Stimulated activated naive B cell treated with anti-CD40 and anti-IgM and Interleukin-4, amounts not matched to agents 10 μg/mL and 1 μg/mL and 100 μg/mL, for 72 hours (primary cell): ENCODE data around the gene FAM76B.

ENCODE experiments used
- ATAC-seq, 2 donors: fragments of 150-1000 bp; cut with Tn5 transposase; replicated peaks; 2 replicates each; pipeline ENCODE4 v1.10.0; 2021; ENCODE audit warnings: moderate library complexity in 1 of 2
- DNase-seq: peaks from one replicate; pipeline ENCODE4 v3.0.0; 2021
- H3K27ac Mint-ChIP-seq: one replicate; pipeline ENCODE4 v1.8.0; 2022; ENCODE audit warnings: mild to moderate bottlenecking, mixed read lengths
- H3K27me3 Mint-ChIP-seq, 2 donors: one replicate each; pipeline ENCODE4 v1.8.0; 2022; ENCODE audit warnings: mixed read lengths in 2 of 2
- H3K36me3 Mint-ChIP-seq, 2 donors: one replicate each; pipeline ENCODE4 v1.8.0; 2022; ENCODE audit warnings: mixed read lengths in 2 of 2, mild to moderate bottlenecking in 1 of 2
- H3K4me1 Mint-ChIP-seq, 2 donors: one replicate each; pipeline ENCODE4 v1.8.0; 2022; ENCODE audit warnings: mixed read lengths in 2 of 2, mild to moderate bottlenecking in 1 of 2
- H3K4me3 Mint-ChIP-seq, 2 donors: one replicate each; pipeline ENCODE4 v1.8.0; 2022; ENCODE audit warnings: mild to moderate bottlenecking in 2 of 2, mixed read lengths in 2 of 2, moderate library complexity in 1 of 2
- H3K9me3 Mint-ChIP-seq, 2 donors: one replicate each; pipeline ENCODE4 v1.8.0; 2022; ENCODE audit warnings: mixed read lengths in 2 of 2, mild to moderate bottlenecking in 1 of 2

The FAM76B gene

DNA sequence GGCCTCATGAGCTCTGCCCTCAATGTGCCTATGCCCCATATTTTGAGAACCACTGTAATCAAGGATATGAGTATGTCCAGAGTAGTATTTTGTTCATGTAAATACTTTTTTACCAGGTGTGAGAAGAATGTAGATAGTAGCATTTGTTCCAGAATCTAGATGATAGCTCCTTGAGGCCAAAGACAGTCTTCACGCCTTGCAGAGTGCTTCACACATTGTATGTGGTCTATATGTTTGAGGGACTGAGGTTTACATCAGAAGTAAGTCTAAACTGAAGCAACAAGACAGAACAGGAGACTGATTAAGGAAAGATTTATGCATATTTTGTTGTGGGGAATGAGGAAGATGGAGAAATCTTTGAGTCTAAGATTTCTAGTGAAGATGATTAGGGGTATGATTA, 13.2 kb upstream of the FAM76B start:
- ATAC-seq (no peak), DNase-seq (no peak)
- Mint-ChIP-seq H3K27me3 (no peaks in the 10 kb centered on the region), H3K4me3 (no peak overlapping the region), H3K36me3 (peaks cover 39 to 45% of the 10 kb centered on the region in 2 donors), H3K9me3 (no peaks in the 10 kb centered on the region), H3K4me1 (no peaks in the 10 kb centered on the region), H3K27ac (no peak overlapping the region)

DNA sequence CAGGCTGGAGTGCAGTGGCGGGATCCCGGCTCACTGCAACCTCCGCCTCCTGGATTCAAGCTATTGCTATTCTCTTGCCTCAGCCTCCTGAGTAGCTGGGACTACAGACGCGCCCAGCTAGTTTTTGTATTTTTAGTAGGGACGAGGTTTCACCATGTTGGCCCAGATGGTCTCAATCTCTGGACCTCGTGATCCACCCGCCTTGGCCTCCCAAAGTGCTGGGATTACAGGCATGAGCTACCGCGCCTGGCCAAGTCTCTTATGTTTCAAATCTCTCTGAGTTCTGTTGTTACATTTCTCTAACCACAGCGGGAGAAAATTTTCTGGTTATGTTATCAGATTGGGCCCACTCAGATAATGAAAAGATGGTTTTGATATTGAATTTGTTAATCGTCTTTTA, 10.9 kb upstream of the FAM76B start:
- H3K27me3 Mint-ChIP-seq: no peaks in the 10 kb centered on the region
- H3K4me3 Mint-ChIP-seq: no peak overlapping the region
- ATAC-seq (no peak), DNase-seq (no peak)
- no peaks in the 10 kb centered on the region for H3K9me3 Mint-ChIP-seq
- H3K4me1 Mint-ChIP-seq: no peaks in the 10 kb centered on the region
- no peak overlapping the region for H3K27ac Mint-ChIP-seq
- peaks cover 32 to 34% of the 10 kb centered on the region in 2 donors for H3K36me3 Mint-ChIP-seq

DNA sequence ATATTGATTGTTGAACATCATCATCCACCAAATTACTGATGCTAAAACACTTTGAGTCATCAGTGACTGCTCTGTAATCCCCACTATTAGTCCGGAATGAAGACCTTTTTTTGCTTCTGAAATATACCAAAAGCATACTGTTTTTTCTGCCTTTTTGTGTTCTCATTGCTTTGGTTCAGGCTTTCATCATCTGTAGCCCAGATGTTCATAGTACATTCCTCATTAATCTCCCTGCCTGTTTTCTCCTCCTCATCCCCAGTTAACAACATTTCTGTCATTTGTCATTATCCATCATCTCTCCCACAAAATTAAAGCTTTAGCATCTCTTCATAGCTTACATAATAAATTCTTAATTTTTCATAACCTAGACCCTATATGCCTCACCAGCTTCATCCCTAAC, 10.0 kb upstream of the FAM76B start:
- H3K27me3 Mint-ChIP-seq: no peaks in the 10 kb centered on the region
- H3K36me3 Mint-ChIP-seq: peaks cover 32 to 34% of the 10 kb centered on the region in 2 donors
- DNase-seq: no peak
- H3K4me3 Mint-ChIP-seq: no peak overlapping the region
- no peaks in the 10 kb centered on the region for H3K9me3 Mint-ChIP-seq
- peaks cover 0 to 4% of the 10 kb centered on the region in 2 donors for H3K4me1 Mint-ChIP-seq
- ATAC-seq: no peak
- H3K27ac Mint-ChIP-seq: no peak overlapping the region

DNA sequence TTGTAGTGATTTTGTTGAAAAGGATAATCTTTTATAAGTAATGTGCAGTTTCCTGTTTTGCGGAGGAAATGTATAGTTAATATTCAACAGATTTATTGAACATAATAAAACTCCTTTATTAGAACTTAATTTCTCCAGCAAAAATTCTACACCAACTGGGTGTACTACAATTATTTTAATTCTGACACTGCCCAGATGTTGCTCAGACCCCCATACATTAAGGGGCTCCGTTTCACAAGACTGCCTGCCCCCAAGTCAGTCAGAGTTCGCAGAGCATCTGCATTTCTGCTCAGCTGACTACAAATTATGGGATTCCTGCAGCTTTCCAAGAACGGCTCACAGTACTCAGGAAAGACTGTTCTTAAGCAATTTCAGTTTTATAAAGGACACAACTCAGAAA, 6.9 kb upstream of the FAM76B start:
- ATAC-seq: no peak
- Mint-ChIP-seq H3K4me3 (no peak overlapping the region), H3K27me3 (no peaks in the 10 kb centered on the region), H3K27ac (no peak overlapping the region), H3K4me1 (peaks cover 14 to 28% of the 10 kb centered on the region in 2 donors), H3K36me3 (peaks cover 19 to 27% of the 10 kb centered on the region in 2 donors), H3K9me3 (no peaks in the 10 kb centered on the region)
- DNase-seq: no peak

DNA sequence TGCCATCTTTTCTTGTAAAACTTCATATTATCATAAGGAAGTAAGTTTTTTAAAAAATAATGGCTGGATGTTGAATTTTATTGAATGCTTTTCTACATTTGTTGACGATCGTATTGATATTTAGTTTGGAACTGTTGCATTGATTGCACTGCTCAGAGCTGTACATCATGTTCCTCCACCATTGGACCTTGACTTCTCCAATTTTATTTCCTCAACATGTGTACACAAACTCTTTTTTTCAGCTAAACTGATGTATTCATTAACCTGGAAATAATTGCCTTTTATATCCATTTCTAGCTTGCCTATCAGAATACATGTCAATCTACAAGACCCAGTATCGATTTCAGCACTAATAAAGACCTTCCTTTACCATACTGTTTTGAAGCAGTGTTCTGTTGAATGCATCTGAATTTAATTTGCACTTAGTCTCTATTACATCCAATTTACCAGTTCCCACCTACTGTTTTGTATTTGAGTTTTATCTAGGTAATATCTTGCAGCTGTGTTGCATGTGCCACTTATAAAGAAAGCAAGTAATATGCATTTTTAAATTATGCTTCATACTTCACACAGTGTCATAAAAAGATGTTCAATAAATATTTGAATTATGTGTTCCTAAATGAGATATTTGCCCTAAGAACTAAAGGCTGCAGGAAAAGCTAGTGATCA, 6.2 kb upstream of the FAM76B start:
- H3K27ac Mint-ChIP-seq: no peak overlapping the region
- H3K36me3 Mint-ChIP-seq: peaks cover 17 to 24% of the 10 kb centered on the region in 2 donors
- no peak for ATAC-seq
- peaks cover 16 to 31% of the 10 kb centered on the region in 2 donors for H3K4me1 Mint-ChIP-seq
- no peak overlapping the region for H3K4me3 Mint-ChIP-seq
- no peaks in the 10 kb centered on the region for H3K9me3 Mint-ChIP-seq
- H3K27me3 Mint-ChIP-seq: no peaks in the 10 kb centered on the region
- no peak for DNase-seq

DNA sequence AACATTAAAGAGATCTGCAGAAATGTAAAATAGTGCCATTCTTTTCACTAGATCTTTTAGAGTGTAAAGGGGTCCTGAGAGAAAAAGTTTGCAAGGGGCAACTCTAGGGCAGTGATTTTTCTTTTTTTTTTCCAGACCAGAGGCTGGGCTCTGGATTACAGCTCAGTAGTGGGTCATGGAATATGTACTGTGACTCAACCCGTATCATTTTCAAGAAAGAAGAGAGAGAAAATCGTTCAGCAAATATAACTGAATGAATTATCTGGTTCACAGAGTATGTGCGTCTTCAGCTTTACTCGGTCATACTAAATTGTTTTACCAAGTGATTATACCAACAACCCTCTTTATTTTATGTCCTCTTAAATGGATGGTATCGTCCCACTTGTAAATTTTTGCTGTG, 4.5 kb upstream of the FAM76B start:
- no peak for DNase-seq

DNA sequence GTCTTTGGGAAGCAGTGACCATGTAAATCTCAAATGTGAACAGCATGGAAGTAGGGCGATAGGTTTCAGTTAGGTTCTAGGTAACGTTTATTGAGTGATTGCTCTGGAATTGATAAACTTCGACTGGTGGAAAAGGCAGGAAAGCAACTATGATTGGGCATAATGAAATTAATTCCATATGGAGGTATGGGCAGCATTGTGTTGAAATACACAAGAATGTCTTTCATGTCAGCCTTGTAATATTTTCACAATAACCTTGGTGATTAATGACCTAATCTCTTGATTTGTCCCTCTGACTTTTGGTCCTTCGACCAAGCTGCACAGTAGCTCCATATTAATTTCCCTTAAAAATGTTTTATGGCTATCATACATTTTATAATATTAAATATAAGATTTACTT, 3.5 kb upstream of the FAM76B start:
- Mint-ChIP-seq H3K27ac (no peak overlapping the region), H3K27me3 (no peaks in the 10 kb centered on the region), H3K4me3 (no peak overlapping the region), H3K36me3 (peaks cover 8 to 21% of the 10 kb centered on the region in 2 donors), H3K4me1 (peaks cover 16 to 36% of the 10 kb centered on the region in 2 donors), H3K9me3 (no peaks in the 10 kb centered on the region)
- DNase-seq (no peak), ATAC-seq (no peak)

More for the DNA sequence above, 4.5 kb upstream of the FAM76B start:
- Mint-ChIP-seq H3K27me3 (no peaks in the 10 kb centered on the region), H3K4me3 (no peak overlapping the region), H3K36me3 (peaks cover 7 to 18% of the 10 kb centered on the region in 2 donors), H3K9me3 (no peaks in the 10 kb centered on the region), H3K4me1 (peaks cover 16 to 31% of the 10 kb centered on the region in 2 donors), H3K27ac (no peak overlapping the region)
- ATAC-seq: no peak

DNA sequence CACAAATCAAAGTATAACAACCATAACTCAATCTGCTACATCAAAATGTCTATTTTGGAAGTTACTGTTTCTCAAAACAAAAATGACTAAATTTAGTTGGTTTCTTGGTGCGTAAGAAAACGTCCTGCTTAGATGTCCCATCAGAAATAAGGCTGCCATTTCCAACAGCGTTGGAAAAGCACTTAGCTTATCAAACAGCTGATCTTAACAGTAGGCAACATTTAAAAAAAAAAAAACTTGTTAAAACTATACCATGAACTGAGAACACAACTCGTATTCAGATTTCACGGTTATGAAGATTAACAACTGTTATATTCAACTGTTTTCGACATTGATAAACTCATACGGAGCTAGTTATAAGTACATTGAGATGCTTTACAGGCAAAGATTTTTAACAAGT, 3.1 kb upstream of the FAM76B start:
- peaks cover 18 to 40% of the 10 kb centered on the region in 2 donors for H3K4me1 Mint-ChIP-seq

DNA sequence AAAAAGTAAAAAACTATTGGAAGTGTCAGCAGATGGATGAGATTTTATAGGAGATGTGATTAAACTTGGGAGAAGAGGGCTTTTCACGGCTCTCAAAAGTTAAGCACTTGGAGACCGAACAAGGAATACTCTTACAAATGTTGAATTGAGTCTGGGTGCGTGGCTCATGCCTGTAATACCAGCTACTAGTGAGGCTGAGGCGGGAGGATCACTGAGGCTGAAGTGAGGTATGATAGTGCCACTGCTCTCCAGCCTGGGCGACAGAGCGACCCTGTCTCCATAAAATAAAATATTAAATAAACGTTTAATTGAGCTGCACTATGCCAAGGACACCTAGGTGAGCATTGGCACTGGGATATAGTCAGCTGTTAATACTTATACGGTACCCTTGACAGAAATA, 2.6 kb upstream of the FAM76B start:
- DNase-seq (no peak), ATAC-seq (no peak)
- H3K36me3 Mint-ChIP-seq: peaks cover 10 to 25% of the 10 kb centered on the region in 2 donors
- H3K27ac Mint-ChIP-seq: no peak overlapping the region
- H3K27me3 Mint-ChIP-seq: no peaks in the 10 kb centered on the region
- H3K9me3 Mint-ChIP-seq: no peaks in the 10 kb centered on the region
- peak overlapping the region; percentile 95 to 99 for H3K4me3 Mint-ChIP-seq
- H3K4me1 Mint-ChIP-seq: peaks cover 18 to 42% of the 10 kb centered on the region in 2 donors

More for the DNA sequence above, 3.1 kb upstream of the FAM76B start:
- Mint-ChIP-seq H3K36me3 (peaks cover 10 to 25% of the 10 kb centered on the region in 2 donors), H3K4me3 (no peak overlapping the region), H3K27me3 (no peaks in the 10 kb centered on the region), H3K9me3 (no peaks in the 10 kb centered on the region), H3K27ac (no peak overlapping the region)
- ATAC-seq: no peak
- no peak for DNase-seq

DNA sequence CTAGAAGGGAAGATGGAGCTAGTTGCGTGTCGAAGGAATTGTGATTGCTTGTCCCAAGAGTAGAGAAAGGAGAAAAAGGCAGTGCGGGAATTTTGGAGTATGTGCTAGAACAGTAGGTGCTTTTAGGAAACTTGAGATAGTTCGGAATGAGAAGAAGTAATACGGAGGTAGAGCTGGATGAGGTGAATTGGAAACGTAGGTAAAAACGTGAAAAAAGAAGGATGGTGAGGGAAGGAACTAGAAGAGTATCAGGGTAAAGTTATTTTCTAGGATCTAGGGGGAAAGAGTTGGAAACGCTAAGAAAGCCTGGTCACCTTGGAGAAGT, 2.1 kb upstream of the FAM76B start:
- Mint-ChIP-seq H3K9me3 (no peaks in the 10 kb centered on the region), H3K27me3 (no peaks in the 10 kb centered on the region), H3K36me3 (peaks cover 10 to 25% of the 10 kb centered on the region in 2 donors), H3K4me3 (peak overlapping the region; percentile 95 to 99), H3K27ac (peak overlapping the region; percentile 1), H3K4me1 (peaks cover 18 to 46% of the 10 kb centered on the region in 2 donors)
- DNase-seq: no peak
- no peak for ATAC-seq

DNA sequence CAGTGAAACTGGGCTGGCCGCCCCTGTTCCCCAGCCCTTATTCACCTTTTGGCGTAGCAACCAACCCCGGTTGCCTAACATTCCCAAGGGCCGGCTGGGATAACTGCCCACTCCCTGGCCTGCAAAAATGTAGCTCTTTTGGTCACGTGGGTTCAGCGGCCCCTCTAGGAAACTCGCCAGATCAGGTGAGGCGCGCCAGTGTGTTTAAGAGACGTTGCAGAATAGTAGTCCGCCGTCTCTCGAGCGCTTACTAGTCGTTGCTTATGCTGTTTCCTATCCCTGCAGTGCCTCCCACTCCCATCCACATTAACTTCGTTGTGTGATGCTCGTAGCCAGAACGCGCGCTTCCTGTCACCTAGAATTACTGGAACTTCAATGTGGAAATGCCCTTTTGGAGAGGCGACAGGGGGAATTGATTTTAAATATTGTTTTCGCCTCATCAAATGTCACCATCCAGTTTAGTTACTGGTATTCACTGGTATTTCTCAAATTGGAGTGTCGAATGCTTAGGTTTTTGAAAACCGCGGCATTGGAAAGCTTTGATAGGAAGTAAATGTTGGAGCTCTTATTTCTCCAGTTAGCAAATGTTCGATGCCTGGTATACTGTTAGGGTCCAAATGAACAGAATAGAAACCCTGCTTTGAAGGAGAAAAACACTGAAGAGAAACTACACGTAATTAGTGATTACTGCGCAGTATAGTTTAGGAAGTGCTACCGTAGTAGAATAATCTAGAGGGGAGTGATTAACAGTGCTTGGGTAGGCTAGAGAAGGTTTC, 1.5 kb upstream of the FAM76B start:
- Mint-ChIP-seq H3K9me3 (no peaks in the 10 kb centered on the region), H3K4me3 (peak overlapping the region; percentile 95 to 99), H3K36me3 (peaks cover 10 to 26% of the 10 kb centered on the region in 2 donors), H3K27ac (peak overlapping the region; percentile 100), H3K4me1 (peaks cover 18 to 46% of the 10 kb centered on the region in 2 donors), H3K27me3 (no peaks in the 10 kb centered on the region)
- DNase-seq (peak; percentile 48), ATAC-seq (peak; percentile 9 to 10)

DNA sequence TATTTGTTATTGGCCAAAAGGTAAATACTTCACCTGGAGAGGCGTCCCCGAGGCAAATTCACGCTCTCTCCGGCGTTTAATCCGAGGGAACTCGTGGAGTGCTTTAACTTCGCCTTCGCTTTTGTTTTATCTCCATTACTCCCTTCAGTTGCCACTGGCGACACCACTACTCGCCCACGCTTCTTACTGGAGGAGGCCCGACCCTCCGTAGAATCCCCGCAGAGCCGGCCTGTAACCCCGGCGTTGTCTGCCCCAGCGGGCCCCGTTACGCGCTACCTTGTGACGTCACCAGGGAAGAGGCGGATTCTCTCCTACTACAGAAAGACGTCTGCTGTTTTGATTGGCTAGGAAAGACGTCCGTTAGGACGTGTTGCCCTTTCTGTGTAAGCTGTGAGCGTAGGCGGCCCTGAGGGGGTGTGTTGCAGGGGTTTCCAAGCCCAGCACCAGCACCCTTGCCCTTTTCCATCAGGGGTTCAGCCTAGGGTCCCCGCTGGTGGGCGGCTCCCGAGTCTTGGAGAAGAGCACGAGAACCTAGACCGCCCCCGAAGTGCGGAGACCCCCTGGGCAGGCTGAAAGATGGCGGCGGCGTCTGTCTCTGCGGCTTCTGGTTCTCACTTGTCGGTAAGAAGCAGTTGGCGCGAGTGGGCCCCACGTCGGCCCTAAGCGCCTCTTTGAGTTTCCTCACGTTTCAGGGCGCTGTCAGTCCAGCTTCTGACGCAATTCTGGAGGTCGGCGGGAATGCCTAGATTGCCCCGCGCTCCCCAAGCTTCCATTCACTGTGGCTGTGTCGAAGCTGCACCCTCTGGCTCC, 746 bp upstream of the FAM76B start, which contains the start of gene CEP57:
Gene CEP57, plus strand, starts transcription at position 376 of the 810 bp plus-strand sequence. Its CDS starts 201 bp downstream, at position 577.
- ATAC-seq: peak; percentile 78 to 81
- peaks cover 18 to 46% of the 10 kb centered on the region in 2 donors for H3K4me1 Mint-ChIP-seq
- DNase-seq: peak; percentile 96
- H3K27me3 Mint-ChIP-seq: no peaks in the 10 kb centered on the region
- H3K4me3 Mint-ChIP-seq: peak within 1 kb of the TSS; percentile 95 to 99
- H3K36me3 Mint-ChIP-seq: peaks cover 15 to 32% of the 10 kb centered on the region in 2 donors
- no peaks in the 10 kb centered on the region for H3K9me3 Mint-ChIP-seq
- H3K27ac Mint-ChIP-seq: peak within 1 kb of the TSS; percentile 100

DNA sequence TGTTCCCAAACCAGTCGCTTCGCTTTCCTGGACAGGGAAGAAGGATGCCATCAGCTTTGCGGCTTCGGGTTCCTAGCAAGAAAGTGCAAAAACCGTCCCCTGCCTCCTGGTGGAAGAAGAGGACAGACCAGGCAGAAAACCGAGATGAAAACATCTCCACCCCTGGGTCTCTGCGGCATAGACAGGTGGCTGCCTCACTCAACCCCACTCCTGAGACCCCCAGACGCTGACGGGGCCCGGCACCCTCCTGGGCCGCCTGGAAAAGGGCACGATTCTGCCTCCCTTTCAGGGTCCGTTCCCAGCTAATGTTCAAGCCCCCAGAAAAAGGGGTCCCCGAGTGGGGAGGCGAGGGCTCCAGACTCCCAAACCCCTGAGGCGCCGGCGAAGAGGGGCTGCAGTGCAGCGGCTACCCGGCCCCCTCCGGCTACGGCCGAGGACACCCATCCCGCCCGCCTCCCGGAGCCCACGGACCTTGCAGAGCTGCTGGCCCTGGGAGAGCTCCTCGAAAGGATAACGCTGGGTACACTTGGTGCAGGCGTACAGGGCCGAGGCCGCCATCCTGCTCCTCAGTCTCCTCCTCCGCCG, 569 bp downstream of the FAM76B start:
- Mint-ChIP-seq H3K4me1 (peaks cover 17 to 44% of the 10 kb centered on the region in 2 donors), H3K9me3 (no peaks in the 10 kb centered on the region), H3K27me3 (no peaks in the 10 kb centered on the region), H3K4me3 (peak overlapping the region; percentile 95 to 99), H3K36me3 (peaks cover 21 to 35% of the 10 kb centered on the region in 2 donors), H3K27ac (peak overlapping the region; percentile 100)
- ATAC-seq: no peak
- no peak for DNase-seq

DNA sequence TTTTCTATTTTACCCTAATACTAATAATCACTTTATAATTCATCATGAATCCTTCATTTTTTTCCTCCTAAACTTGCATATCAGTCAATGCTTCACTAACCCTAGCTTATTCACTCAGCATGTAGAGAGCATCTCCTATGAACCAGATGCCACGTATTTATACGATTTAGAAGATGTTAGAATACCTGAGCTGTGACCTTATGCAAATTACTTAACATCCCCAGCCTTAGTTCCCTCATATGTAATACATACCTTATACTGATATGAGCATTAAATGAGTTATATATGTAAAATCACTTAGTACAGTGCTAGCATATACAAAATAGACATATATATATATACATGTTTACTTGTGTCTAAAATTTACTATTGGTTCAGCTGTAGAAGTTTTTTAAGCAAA, 9.0 kb downstream of the FAM76B start:
- Mint-ChIP-seq H3K9me3 (no peaks in the 10 kb centered on the region), H3K4me3 (no peak overlapping the region), H3K36me3 (peaks cover 41 to 52% of the 10 kb centered on the region in 2 donors), H3K27ac (no peak overlapping the region), H3K4me1 (peaks cover 15 to 35% of the 10 kb centered on the region in 2 donors), H3K27me3 (no peaks in the 10 kb centered on the region)
- DNase-seq: no peak
- peak; percentile 55 to 59 for ATAC-seq
